Measurements from ENCODE around the gene PPP6R2.

Gene PPP6R2

GRCh38 chr22:50439314-50439870 is 96.3 kb downstream of the PPP6R2 start:
- H3K4me1 ChIP-seq (ENCODE audit: control insufficient read depth, insufficient read depth, low read length, poor library complexity, severe bottlenecking): no peaks in the 10 kb centered on the region
- no peaks in the 10 kb centered on the region for H3K27me3 ChIP-seq (replicated peaks; ENCODE audit: control insufficient read depth, insufficient read depth, low read length, poor library complexity, severe bottlenecking)
- no peak overlapping the region for H3K4me3 ChIP-seq (ENCODE audit: insufficient read depth, low read depth, low read length, poor library complexity, severe bottlenecking)
- DNase-seq: no peak
- peaks cover 53% of the 10 kb centered on the region for H3K36me3 ChIP-seq (ENCODE audit: control insufficient read depth, insufficient read depth, low read length)
- H3K9me3 ChIP-seq (ENCODE audit: control insufficient read depth, low read length): no peaks in the 10 kb centered on the region
- H3K27ac ChIP-seq (ENCODE audit: insufficient read depth, low read length, poor library complexity, severe bottlenecking): no peak overlapping the region

- H3K9me3 ChIP-seq (ENCODE audit: control insufficient read depth, low read length): no peaks in the 10 kb centered on the region
- DNase-seq: no peak
- no peak overlapping the region for H3K4me3 ChIP-seq (ENCODE audit: insufficient read depth, low read depth, low read length, poor library complexity, severe bottlenecking)
- no peaks in the 10 kb centered on the region for H3K27me3 ChIP-seq (replicated peaks; ENCODE audit: control insufficient read depth, insufficient read depth, low read length, poor library complexity, severe bottlenecking)
- peaks cover 50% of the 10 kb centered on the region for H3K36me3 ChIP-seq (ENCODE audit: control insufficient read depth, insufficient read depth, low read length)
- peaks cover 2% of the 10 kb centered on the region for H3K4me1 ChIP-seq (ENCODE audit: control insufficient read depth, insufficient read depth, low read length, poor library complexity, severe bottlenecking)
- no peak overlapping the region for H3K27ac ChIP-seq (ENCODE audit: insufficient read depth, low read length, poor library complexity, severe bottlenecking)
Measured at GRCh38 chr22:50439871-50440331, 96.8 kb downstream of the PPP6R2 start.

GRCh38 chr22:50440544-50441249 is 97.6 kb downstream of the PPP6R2 start:
- no peaks in the 10 kb centered on the region for H3K27me3 ChIP-seq (replicated peaks; ENCODE audit: control insufficient read depth, insufficient read depth, low read length, poor library complexity, severe bottlenecking)
- H3K27ac ChIP-seq (ENCODE audit: insufficient read depth, low read length, poor library complexity, severe bottlenecking): no peak overlapping the region
- DNase-seq: no peak
- no peaks in the 10 kb centered on the region for H3K9me3 ChIP-seq (ENCODE audit: control insufficient read depth, low read length)
- peaks cover 10% of the 10 kb centered on the region for H3K4me1 ChIP-seq (ENCODE audit: control insufficient read depth, insufficient read depth, low read length, poor library complexity, severe bottlenecking)
- peaks cover 42% of the 10 kb centered on the region for H3K36me3 ChIP-seq (ENCODE audit: control insufficient read depth, insufficient read depth, low read length)
- no peak overlapping the region for H3K4me3 ChIP-seq (ENCODE audit: insufficient read depth, low read depth, low read length, poor library complexity, severe bottlenecking)

GRCh38 chr22:50441428-50441993 is 98.4 kb downstream of the PPP6R2 start:
- no peak overlapping the region for H3K27ac ChIP-seq (ENCODE audit: insufficient read depth, low read length, poor library complexity, severe bottlenecking)
- H3K4me1 ChIP-seq (ENCODE audit: control insufficient read depth, insufficient read depth, low read length, poor library complexity, severe bottlenecking): peaks cover 13% of the 10 kb centered on the region
- no peaks in the 10 kb centered on the region for H3K27me3 ChIP-seq (replicated peaks; ENCODE audit: control insufficient read depth, insufficient read depth, low read length, poor library complexity, severe bottlenecking)
- no peaks in the 10 kb centered on the region for H3K9me3 ChIP-seq (ENCODE audit: control insufficient read depth, low read length)
- H3K4me3 ChIP-seq (ENCODE audit: insufficient read depth, low read depth, low read length, poor library complexity, severe bottlenecking): no peak overlapping the region
- peaks cover 41% of the 10 kb centered on the region for H3K36me3 ChIP-seq (ENCODE audit: control insufficient read depth, insufficient read depth, low read length)
- DNase-seq: no peak

- H3K27ac ChIP-seq (ENCODE audit: insufficient read depth, low read length, poor library complexity, severe bottlenecking): no peak overlapping the region
- peaks cover 17% of the 10 kb centered on the region for H3K4me1 ChIP-seq (ENCODE audit: control insufficient read depth, insufficient read depth, low read length, poor library complexity, severe bottlenecking)
- DNase-seq: no peak
- no peak overlapping the region for H3K4me3 ChIP-seq (ENCODE audit: insufficient read depth, low read depth, low read length, poor library complexity, severe bottlenecking)
- H3K27me3 ChIP-seq (replicated peaks; ENCODE audit: control insufficient read depth, insufficient read depth, low read length, poor library complexity, severe bottlenecking): no peaks in the 10 kb centered on the region
- peaks cover 45% of the 10 kb centered on the region for H3K36me3 ChIP-seq (ENCODE audit: control insufficient read depth, insufficient read depth, low read length)
- no peaks in the 10 kb centered on the region for H3K9me3 ChIP-seq (ENCODE audit: control insufficient read depth, low read length)
Measured at GRCh38 chr22:50443197-50443596, 100.1 kb downstream of the PPP6R2 start.

GRCh38 chr22:50443801-50444625 is 100.9 kb downstream of the PPP6R2 start:
- Histone ChIP-seq H3K4me3 (ENCODE audit: insufficient read depth, low read depth, low read length, poor library complexity, severe bottlenecking) (no peak overlapping the region), H3K9me3 (ENCODE audit: control insufficient read depth, low read length) (no peaks in the 10 kb centered on the region), H3K4me1 (ENCODE audit: control insufficient read depth, insufficient read depth, low read length, poor library complexity, severe bottlenecking) (peaks cover 17% of the 10 kb centered on the region), H3K27ac (ENCODE audit: insufficient read depth, low read length, poor library complexity, severe bottlenecking) (no peak overlapping the region), H3K36me3 (ENCODE audit: control insufficient read depth, insufficient read depth, low read length) (peaks cover 45% of the 10 kb centered on the region), H3K27me3 (replicated peaks; ENCODE audit: control insufficient read depth, insufficient read depth, low read length, poor library complexity, severe bottlenecking) (no peaks in the 10 kb centered on the region)
- no peak for DNase-seq

GRCh38 chr22:50444663-50445062 is 101.5 kb downstream of the PPP6R2 start:
- H3K9me3 ChIP-seq (ENCODE audit: control insufficient read depth, low read length): no peaks in the 10 kb centered on the region
- no peak overlapping the region for H3K4me3 ChIP-seq (ENCODE audit: insufficient read depth, low read depth, low read length, poor library complexity, severe bottlenecking)
- H3K36me3 ChIP-seq (ENCODE audit: control insufficient read depth, insufficient read depth, low read length): peaks cover 43% of the 10 kb centered on the region
- no peak for DNase-seq
- H3K27me3 ChIP-seq (replicated peaks; ENCODE audit: control insufficient read depth, insufficient read depth, low read length, poor library complexity, severe bottlenecking): no peaks in the 10 kb centered on the region
- H3K4me1 ChIP-seq (ENCODE audit: control insufficient read depth, insufficient read depth, low read length, poor library complexity, severe bottlenecking): peaks cover 17% of the 10 kb centered on the region
- peak overlapping the region; percentile 37 for H3K27ac ChIP-seq (ENCODE audit: insufficient read depth, low read length, poor library complexity, severe bottlenecking)

- Histone ChIP-seq H3K4me1 (ENCODE audit: control insufficient read depth, insufficient read depth, low read length, poor library complexity, severe bottlenecking) (peaks cover 17% of the 10 kb centered on the region), H3K9me3 (ENCODE audit: control insufficient read depth, low read length) (no peaks in the 10 kb centered on the region), H3K4me3 (ENCODE audit: insufficient read depth, low read depth, low read length, poor library complexity, severe bottlenecking) (no peak overlapping the region), H3K27me3 (replicated peaks; ENCODE audit: control insufficient read depth, insufficient read depth, low read length, poor library complexity, severe bottlenecking) (no peaks in the 10 kb centered on the region), H3K27ac (ENCODE audit: insufficient read depth, low read length, poor library complexity, severe bottlenecking) (peak overlapping the region; percentile 37), H3K36me3 (ENCODE audit: control insufficient read depth, insufficient read depth, low read length) (peaks cover 42% of the 10 kb centered on the region)
- DNase-seq: no peak
Measured at GRCh38 chr22:50445071-50445879, 102.1 kb downstream of the PPP6R2 start.

- Histone ChIP-seq H3K9me3 (ENCODE audit: control insufficient read depth, low read length) (no peaks in the 10 kb centered on the region), H3K27me3 (replicated peaks; ENCODE audit: control insufficient read depth, insufficient read depth, low read length, poor library complexity, severe bottlenecking) (no peaks in the 10 kb centered on the region), H3K4me1 (ENCODE audit: control insufficient read depth, insufficient read depth, low read length, poor library complexity, severe bottlenecking) (peaks cover 17% of the 10 kb centered on the region), H3K4me3 (ENCODE audit: insufficient read depth, low read depth, low read length, poor library complexity, severe bottlenecking) (no peak overlapping the region), H3K36me3 (ENCODE audit: control insufficient read depth, insufficient read depth, low read length) (peaks cover 43% of the 10 kb centered on the region), H3K27ac (ENCODE audit: insufficient read depth, low read length, poor library complexity, severe bottlenecking) (peak overlapping the region; percentile 37)
- DNase-seq: no peak
Measured at GRCh38 chr22:50445880-50446707, 103.0 kb downstream of the PPP6R2 start.

All from effector memory CD4-positive, alpha-beta T cell (primary cell).